Stimulated activated CD8-positive, alpha-beta memory T cell treated with anti-CD3 and anti-CD28 coated beads, Interleukin-4, amount 100 ng/mL, for 24 hours (primary cell): Measurements from ENCODE around the gene LAMA3.

Experiments used
- DNase-seq: peaks from one replicate; pipeline ENCODE4 v3.0.0-alpha.2; 2020; ENCODE audit warnings: low read depth

The LAMA3 gene

DNA sequence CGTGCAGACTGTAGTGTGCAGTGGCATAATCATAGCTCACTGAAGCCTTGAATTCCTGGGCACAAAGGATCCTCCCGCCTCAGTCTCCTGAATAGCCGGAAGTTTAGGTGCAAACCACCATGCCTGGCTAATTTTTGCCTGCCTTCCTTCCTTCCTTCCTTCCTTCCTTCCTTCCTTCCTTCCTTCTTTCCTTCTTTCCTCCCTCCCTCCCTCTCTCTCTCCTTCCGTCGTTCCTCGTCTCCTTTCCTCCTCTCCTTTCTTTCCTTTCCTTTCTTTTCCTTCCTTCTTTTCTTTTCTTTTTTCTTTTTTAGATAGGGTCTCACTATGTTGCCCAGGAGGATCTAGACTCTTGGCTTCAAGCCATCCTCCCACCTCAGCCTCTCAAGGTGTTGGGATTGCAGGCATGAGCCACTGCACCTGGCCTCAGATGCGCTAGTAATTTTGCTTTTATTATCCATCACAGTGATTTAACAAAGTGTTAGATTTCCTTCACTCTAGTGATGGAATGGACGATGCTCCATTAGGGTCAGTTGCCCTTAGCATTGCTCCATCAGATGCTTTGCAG is 20.0 kb upstream of the LAMA3 start:
- DNase-seq = no peak

DNA sequence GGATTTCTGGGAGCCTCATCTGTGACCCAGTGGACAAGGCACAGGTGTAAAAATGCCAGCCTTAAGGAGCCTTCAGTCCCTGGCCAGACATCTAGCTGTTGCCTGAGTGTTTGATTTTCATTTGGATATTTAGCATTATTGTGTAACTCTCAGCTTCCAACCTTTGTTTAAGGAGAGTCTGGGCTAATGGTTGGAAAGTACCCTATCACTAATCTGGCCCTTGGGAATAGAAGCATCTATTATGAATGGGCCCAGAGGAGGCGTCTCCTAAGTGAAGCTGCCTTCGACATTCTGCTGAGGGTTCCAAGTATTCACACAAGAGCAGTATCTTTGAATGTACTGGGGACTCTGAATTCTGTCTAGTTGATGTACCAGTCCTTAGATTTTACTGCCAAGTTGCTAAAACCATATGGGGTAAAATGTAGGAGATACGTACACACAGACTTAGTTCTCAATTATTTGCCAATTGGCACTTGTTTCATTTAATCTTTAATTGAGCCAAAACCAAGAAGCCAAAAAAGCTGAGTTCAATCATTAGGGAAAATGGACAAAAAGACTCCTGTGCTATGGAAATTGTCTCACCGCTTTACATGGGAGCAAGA is 19.3 kb upstream of the LAMA3 start:
- DNase-seq = no peak

GRCh38 chr18:23671564-23671963 is 17.7 kb upstream of the LAMA3 start:
- no peak for DNase-seq

DNA sequence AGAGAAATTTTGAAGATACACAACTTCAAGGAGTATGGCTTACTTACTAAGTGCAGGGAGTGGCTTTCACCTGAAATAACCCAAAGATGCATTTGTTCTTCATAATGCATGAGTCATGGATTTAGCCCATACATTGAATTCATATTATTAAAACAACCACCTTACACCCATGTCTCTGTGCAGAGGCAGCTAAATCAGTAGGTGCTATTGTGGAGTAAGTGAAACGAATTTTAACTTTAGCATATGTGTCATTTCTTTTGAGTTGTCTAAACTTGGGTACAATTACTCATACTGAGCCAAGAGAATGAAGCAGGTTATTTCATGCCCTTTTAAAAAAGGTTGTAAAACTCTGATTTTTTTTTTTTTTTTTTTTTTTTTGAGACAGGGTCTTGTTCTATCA is 15.5 kb upstream of the LAMA3 start:
- no peak for DNase-seq

DNA sequence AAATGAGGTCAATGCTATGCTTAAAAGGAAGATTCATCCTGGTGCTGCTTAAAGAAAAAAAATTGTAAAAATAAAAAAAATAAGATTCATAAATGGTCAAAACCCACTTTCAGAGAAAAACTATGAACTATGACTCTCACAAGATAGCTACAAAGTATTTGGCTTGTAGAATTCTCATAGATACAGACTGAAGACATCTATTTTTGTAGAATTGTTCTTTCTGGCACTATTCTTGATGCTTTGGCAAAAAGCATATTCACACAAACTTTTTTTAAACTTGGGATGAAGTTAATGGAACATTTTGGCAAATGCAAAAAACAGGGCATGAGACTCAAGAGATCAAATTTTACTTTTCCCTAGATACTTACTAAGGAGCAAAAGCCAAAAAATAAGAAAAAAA is 14.0 kb upstream of the LAMA3 start:
- DNase-seq = no peak

- DNase-seq = no peak
These were observed 13.4 kb upstream of the LAMA3 start for GRCh38 chr18:23675896-23676295.

DNA sequence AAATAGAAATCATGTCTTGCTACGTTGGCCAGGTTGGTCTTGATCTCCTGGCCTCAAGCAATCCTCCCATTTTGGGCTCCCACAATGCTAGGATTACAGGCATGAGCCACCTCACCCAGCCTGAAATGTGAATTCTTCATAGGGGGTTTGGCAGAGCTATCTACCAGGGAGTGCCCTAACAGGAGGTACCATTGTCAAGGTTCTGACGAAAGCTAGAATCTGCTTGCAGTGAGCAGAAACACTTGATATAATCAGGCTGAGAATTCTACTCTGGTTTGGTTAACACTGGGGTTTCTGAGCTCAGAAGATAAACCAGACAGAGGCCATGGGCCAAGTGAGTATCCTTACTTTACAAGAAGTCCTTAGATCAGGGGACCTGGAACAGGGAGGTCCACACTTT is 7.2 kb upstream of the LAMA3 start:
- DNase-seq = no peak

- no peak for DNase-seq
These were observed 6.8 kb upstream of the LAMA3 start for GRCh38 chr18:23682472-23682871.

DNA sequence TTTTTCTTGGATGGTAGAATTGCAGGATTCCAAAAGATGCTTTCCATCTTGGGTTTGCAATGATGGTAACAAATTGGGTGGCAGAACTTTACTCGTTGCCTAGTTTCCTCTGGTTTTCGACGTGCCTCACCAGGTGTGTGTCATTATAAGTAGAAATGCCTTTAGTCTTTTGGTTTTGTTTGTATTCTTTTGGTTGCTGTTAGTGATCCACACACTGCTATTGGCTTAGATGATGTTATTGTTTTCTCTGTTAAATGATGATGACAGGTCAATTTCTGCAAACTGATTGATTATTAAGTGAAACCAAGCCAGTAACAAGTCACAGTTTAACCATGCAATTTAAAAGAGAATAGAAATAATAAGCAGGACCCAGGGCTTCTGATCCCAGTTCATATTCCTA is 6.1 kb upstream of the LAMA3 start:
- DNase-seq = no peak

GRCh38 chr18:23683671-23684070 is 5.6 kb upstream of the LAMA3 start:
- DNase-seq = no peak

- DNase-seq = no peak
These were observed 4.6 kb upstream of the LAMA3 start for GRCh38 chr18:23684515-23685197.

GRCh38 chr18:23688528-23688927 is 725 bp upstream of the LAMA3 start:
- DNase-seq = no peak

DNA sequence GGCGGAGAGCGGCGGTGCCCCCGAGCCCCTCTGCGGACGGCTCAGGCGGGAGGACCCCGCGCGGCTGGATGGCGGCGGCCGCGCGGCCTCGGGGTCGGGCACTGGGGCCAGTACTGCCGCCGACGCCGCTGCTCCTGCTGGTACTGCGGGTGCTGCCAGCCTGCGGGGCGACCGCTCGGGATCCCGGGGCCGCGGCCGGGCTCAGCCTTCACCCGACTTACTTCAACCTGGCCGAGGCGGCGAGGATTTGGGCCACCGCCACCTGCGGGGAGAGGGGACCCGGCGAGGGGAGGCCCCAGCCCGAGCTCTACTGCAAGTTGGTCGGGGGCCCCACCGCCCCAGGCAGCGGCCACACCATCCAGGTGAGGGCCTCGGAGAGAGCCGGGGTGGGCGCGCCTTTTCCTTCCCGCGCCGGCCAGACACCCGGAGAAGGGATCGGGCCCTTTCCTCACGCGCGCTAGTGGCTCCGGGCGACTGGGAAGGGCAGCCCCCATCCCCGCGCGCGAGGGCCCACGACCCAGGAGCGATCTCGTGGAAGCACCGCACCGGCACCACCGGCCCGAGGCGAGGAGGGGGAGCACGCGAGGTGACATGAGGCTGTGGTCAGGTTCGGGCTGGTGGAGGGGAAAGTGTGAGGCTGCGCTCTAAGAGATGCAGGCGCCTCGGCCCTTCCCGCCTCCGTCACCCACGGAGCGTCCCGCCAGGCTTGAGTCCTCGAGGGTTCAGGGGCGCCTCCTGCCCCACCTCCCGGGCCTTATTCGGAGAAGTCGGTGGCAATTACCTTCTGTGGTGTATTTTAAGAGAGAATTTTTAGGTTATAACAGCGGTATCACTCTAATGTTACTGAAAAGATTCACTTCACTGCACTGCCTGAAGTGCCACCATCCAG is 607 bp downstream of the LAMA3 start:
- DNase-seq = no peak

DNA sequence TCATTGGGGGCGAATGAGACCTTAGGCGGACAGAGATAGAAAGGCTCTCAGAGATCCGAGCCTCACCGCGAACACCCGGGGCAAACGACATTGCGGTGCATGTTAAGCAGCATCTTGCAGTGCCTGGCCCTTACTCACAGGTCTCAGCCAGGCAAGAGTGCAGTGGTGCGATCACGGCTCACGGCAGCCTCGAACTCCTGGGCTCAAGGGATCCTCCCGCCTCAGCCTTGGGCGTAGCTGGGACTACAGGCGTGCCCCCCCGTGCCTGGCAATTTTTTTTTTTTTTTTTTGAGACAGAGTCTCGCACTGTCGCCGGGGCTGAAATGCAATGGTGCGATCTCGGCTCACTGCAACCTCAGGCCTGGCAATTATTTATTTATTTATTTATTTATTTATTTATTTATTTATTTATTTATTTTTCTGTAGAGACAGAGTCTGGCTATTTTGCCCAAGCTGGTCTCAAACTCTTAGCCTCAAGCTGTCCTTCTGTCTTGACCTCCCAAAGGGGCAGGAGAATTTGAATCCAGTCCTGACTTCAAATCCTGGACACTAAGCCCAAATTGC is 1.3 kb downstream of the LAMA3 start:
- DNase-seq = no peak

GRCh38 chr18:23693846-23694245 is 4.6 kb downstream of the LAMA3 start:
- no peak for DNase-seq

DNA sequence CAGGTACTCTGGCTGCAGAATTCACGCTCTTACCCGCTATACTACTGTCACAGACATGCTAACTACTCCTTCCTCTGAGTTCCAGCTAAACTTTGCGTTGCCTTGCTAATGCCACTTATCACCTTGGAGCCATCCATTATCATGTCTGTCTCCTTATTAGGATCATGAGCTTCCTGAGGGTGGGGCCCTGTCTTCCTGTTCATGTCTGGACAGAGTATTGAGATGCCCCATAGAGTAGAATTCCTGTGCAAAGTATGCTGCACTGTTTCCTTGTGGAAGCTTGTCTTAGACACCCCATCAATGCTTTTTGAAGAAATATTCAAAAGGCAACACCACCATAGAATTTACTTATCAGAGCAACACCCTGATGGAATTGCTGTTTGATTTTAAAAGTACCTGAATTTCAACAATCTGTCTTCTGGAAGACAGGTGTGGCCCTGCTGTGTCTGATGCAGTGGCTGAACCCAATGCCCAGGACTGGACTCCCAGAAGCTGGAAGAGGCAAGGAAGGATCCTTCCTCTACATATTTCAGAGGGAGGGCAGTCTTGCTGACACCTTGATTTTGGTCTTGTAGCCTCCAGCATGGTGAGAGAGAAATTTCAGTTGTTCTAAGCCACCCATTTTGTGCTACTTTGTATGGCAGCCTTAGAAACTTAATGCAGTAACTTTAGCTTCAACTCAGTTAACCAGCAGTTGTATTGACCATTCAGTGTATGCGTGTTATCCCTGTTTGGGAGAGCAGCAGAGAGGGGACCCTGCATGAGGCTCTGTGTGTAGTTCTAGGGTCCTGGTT is 5.6 kb downstream of the LAMA3 start:
- no peak for DNase-seq

- no peak for DNase-seq
These were observed 11.8 kb downstream of the LAMA3 start for GRCh38 chr18:23701017-23701416.

- no peak for DNase-seq
These were observed 12.4 kb downstream of the LAMA3 start for GRCh38 chr18:23701544-23702064.

DNA sequence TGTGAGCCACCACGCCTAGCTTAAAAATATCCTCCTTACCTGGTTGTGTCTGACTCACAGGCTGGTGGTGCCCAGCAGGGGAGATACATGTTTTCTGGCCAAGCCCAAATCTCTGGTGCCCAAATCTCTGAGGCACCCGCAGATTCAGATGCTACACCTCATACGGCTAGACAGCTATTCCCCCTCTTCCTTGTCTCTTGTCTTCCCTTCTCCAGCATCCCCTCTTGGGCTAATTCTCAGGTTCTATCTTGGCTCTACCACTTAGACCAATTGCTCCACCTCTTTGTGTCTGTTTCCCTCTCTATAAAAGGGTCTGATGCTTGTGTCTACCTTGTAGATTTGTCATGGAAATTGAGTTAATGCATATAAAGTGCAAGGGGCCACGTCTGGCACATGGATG is 13.4 kb downstream of the LAMA3 start:
- no peak for DNase-seq

DNA sequence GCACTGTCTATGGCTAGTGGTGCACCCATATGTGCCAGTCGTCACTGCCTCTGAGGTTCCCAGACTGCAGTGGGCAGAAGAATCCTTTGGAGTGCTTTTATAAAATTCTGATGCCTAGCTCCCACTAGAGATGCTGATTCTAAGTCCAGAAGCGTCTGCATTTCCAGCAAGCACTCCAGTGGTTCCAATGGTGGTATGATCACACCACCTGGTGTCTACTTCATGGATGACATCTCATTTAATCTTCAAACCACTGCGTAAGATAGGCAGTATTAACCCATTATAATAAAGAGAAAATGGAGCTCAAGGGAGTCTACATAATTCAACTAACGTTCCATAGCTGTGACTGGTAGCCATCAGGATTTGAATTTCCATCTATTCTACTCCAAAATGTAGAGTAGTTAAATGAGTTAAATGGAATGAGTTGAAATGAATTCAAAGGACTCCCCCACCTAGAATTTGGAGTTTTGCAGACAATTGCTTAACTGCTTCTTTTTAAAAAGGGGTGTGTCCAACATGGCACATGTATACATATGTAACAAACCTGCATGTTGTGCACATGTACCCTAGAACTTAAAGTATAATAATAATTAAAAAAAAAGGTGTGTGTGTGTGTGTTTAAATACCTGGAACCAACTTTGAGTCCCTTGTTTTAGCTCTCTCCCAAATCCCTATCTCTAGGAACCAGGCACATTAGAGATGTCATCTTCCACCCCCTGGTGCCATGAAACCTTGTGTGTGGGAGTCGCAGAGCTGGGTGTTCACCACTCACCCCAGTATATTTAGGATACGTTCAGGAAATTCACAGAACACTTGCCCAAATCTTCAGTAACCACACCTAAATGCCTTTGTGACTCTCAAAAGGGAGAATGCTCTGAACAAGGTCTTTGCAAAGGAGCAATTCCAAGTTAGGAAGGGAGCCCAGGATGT is 14.1 kb downstream of the LAMA3 start:
- DNase-seq = no peak
